Loucy (cell line): Measurements from ENCODE around the gene THSD7A.

Experiments
- EZH2phosphoT487 ChIP-seq: fragments of 200-600 bp; IDR thresholded peaks from 2 replicates; pipeline ENCODE4 v1.6.1; 2018; ENCODE audit warnings: antibody characterized with exemption, mild to moderate bottlenecking, moderate library complexity, borderline replicate concordance
- TF ChIP-seq, protein P1 (sequence below): fragments of 200-600 bp; sonication (generic); conservative IDR thresholded peaks from 2 replicates; pipeline ENCODE4 v1.5.1; 2014; ENCODE audit warnings: mild to moderate bottlenecking, antibody characterized with exemption, low read length

DNA sequence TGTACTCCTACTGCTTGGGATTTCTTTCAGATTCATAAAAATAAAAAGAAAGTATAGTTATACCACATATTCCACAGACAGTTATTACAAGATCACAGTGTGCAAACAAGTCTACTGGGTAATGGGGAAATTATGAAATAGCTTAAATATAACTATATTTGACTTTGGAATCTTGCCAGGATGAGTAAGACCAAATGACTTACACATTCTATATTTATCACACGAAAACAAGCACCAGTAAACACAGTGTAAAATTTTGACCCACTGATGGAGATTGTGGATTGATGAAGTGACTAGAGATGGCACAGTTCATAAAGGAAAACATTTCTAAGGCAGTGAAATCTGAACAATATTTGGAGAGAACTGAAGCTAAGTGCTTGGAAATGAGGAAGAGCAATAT is 339.7 kb downstream of the THSD7A start:
- TF ChIP-seq, protein P1, sequence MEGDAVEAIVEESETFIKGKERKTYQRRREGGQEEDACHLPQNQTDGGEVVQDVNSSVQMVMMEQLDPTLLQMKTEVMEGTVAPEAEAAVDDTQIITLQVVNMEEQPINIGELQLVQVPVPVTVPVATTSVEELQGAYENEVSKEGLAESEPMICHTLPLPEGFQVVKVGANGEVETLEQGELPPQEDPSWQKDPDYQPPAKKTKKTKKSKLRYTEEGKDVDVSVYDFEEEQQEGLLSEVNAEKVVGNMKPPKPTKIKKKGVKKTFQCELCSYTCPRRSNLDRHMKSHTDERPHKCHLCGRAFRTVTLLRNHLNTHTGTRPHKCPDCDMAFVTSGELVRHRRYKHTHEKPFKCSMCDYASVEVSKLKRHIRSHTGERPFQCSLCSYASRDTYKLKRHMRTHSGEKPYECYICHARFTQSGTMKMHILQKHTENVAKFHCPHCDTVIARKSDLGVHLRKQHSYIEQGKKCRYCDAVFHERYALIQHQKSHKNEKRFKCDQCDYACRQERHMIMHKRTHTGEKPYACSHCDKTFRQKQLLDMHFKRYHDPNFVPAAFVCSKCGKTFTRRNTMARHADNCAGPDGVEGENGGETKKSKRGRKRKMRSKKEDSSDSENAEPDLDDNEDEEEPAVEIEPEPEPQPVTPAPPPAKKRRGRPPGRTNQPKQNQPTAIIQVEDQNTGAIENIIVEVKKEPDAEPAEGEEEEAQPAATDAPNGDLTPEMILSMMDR = no peak
- no peak for TF ChIP-seq EZH2phosphoT487
